Liver (tissue), 3 donors: Measurements from ENCODE around the gene SPAG9.

Experiments
- EGR1 ChIP-seq, 2 donors: IDR thresholded peaks; 2 replicates each; pipeline ENCODE4 v1.6.1; 2016 to 2018; ENCODE audit warnings: antibody characterized with exemption in 2 of 2, low read depth in 2 of 2
- GABPA ChIP-seq, 2 donors: IDR thresholded peaks in 1 of 2; conservative IDR thresholded peaks in 1 of 2; 2 replicates each; pipeline ENCODE4 v1.6.1; 2016; ENCODE audit warnings: antibody characterized with exemption in 2 of 2, mild to moderate bottlenecking in 1 of 2, moderate library complexity in 1 of 2
- HNF4A ChIP-seq, 2 donors: conservative IDR thresholded peaks; 2 replicates each; pipeline ENCODE4 v1.6.1; 2016; ENCODE audit warnings: antibody characterized with exemption in 2 of 2, mild to moderate bottlenecking in 2 of 2
- HNF4G ChIP-seq: IDR thresholded peaks from 2 replicates; pipeline ENCODE4 v1.6.1; 2016; ENCODE audit warnings: antibody characterized with exemption
- JUND ChIP-seq, 2 donors: IDR thresholded peaks; 2 replicates each; pipeline ENCODE4 v1.6.1; 2016; ENCODE audit warnings: antibody characterized with exemption in 2 of 2
- RAD21 ChIP-seq, 2 donors: IDR thresholded peaks; 2 replicates each; pipeline ENCODE4 v1.6.1; 2016; ENCODE audit warnings: antibody characterized with exemption in 2 of 2, mild to moderate bottlenecking in 2 of 2
- RXRA ChIP-seq, 2 donors: IDR thresholded peaks; 2 replicates each; pipeline ENCODE4 v1.6.1; 2017 to 2018; ENCODE audit warnings: antibody characterized with exemption in 2 of 2, mild to moderate bottlenecking in 1 of 2
- SP1 ChIP-seq: IDR thresholded peaks from 2 replicates; pipeline ENCODE4 v1.6.1; 2018; ENCODE audit warnings: antibody characterized with exemption, mild to moderate bottlenecking
- TAF1 ChIP-seq: conservative IDR thresholded peaks from 2 replicates; pipeline ENCODE4 v1.6.1; 2016; ENCODE audit warnings: antibody characterized with exemption, mild to moderate bottlenecking
- TF ChIP-seq, protein P1 (sequence below): IDR thresholded peaks from 2 replicates; pipeline ENCODE4 v1.6.1; 2016; ENCODE audit warnings: antibody characterized with exemption, mild to moderate bottlenecking
- TF ChIP-seq, protein P2 (sequence below): IDR thresholded peaks from 2 replicates; pipeline ENCODE4 v1.6.1; 2016; ENCODE audit warnings: antibody characterized with exemption
- TF ChIP-seq, protein P3 (sequence below): fragments of 150-350 bp; IDR thresholded peaks from 2 replicates; pipeline ENCODE4 v1.5.1; 2017; ENCODE audit warnings: improper control_type of control experiment, low read depth, low read length; ENCODE audit not compliant: missing input control
- TF ChIP-seq, protein P4 (sequence below): IDR thresholded peaks from 2 replicates; pipeline ENCODE4 v1.6.1; 2016; ENCODE audit warnings: antibody characterized with exemption
- donor health status: healthy.
- donor health status: healthy.

DNA sequence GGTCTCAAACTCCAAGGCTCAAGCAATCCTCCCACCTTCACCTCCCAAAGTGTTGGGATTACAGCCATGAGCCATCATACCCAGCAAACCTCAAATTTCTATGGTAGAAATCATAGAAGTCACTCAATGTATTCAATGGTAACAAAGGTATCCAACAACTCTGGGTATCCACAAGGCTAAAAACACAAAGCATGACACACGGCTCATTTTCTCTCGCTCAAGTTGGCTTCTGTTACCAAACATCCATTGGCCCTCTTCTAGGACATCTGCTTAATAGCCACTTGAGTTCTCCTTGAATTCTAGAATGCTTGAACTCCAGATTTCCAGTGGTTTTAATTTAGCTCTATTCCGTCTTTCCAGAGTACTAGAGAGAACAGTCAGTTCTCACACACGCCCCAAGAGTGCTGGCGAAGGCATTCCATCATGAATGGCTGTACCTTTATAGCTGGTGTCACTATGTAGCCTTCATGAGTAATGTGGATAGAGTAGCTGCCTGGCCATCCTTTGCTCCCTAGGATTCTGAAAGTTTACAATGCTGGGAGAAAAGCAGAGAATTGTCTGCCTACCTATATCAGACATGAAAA lies 42.6 kb downstream of the SPAG9 start:
- TF ChIP-seq EGR1 (IDR thresholded peaks at IDR 0.05; ENCODE audit: low read depth in 2 of 2) (no peak), SP1 (no peak), GABPA (IDR thresholded peaks at IDR 0.05 in 1 of 2, conservative IDR thresholded peaks at IDR 0.05 in 1 of 2) (no peak), RAD21 (IDR thresholded peaks at IDR 0.05) (no peak), TAF1 (no peak), JUND (IDR thresholded peaks at IDR 0.05) (no peak), HNF4G (no peak), RXRA (IDR thresholded peaks at IDR 0.05) (no peak), HNF4A (conservative IDR thresholded peaks at IDR 0.05) (no peak)
- TF ChIP-seq, protein P1, sequence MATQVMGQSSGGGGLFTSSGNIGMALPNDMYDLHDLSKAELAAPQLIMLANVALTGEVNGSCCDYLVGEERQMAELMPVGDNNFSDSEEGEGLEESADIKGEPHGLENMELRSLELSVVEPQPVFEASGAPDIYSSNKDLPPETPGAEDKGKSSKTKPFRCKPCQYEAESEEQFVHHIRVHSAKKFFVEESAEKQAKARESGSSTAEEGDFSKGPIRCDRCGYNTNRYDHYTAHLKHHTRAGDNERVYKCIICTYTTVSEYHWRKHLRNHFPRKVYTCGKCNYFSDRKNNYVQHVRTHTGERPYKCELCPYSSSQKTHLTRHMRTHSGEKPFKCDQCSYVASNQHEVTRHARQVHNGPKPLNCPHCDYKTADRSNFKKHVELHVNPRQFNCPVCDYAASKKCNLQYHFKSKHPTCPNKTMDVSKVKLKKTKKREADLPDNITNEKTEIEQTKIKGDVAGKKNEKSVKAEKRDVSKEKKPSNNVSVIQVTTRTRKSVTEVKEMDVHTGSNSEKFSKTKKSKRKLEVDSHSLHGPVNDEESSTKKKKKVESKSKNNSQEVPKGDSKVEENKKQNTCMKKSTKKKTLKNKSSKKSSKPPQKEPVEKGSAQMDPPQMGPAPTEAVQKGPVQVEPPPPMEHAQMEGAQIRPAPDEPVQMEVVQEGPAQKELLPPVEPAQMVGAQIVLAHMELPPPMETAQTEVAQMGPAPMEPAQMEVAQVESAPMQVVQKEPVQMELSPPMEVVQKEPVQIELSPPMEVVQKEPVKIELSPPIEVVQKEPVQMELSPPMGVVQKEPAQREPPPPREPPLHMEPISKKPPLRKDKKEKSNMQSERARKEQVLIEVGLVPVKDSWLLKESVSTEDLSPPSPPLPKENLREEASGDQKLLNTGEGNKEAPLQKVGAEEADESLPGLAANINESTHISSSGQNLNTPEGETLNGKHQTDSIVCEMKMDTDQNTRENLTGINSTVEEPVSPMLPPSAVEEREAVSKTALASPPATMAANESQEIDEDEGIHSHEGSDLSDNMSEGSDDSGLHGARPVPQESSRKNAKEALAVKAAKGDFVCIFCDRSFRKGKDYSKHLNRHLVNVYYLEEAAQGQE = no peak
- TF ChIP-seq, protein P2, sequence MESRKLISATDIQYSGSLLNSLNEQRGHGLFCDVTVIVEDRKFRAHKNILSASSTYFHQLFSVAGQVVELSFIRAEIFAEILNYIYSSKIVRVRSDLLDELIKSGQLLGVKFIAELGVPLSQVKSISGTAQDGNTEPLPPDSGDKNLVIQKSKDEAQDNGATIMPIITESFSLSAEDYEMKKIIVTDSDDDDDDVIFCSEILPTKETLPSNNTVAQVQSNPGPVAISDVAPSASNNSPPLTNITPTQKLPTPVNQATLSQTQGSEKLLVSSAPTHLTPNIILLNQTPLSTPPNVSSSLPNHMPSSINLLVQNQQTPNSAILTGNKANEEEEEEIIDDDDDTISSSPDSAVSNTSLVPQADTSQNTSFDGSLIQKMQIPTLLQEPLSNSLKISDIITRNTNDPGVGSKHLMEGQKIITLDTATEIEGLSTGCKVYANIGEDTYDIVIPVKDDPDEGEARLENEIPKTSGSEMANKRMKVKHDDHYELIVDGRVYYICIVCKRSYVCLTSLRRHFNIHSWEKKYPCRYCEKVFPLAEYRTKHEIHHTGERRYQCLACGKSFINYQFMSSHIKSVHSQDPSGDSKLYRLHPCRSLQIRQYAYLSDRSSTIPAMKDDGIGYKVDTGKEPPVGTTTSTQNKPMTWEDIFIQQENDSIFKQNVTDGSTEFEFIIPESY = no peak
- TF ChIP-seq, protein P3, sequence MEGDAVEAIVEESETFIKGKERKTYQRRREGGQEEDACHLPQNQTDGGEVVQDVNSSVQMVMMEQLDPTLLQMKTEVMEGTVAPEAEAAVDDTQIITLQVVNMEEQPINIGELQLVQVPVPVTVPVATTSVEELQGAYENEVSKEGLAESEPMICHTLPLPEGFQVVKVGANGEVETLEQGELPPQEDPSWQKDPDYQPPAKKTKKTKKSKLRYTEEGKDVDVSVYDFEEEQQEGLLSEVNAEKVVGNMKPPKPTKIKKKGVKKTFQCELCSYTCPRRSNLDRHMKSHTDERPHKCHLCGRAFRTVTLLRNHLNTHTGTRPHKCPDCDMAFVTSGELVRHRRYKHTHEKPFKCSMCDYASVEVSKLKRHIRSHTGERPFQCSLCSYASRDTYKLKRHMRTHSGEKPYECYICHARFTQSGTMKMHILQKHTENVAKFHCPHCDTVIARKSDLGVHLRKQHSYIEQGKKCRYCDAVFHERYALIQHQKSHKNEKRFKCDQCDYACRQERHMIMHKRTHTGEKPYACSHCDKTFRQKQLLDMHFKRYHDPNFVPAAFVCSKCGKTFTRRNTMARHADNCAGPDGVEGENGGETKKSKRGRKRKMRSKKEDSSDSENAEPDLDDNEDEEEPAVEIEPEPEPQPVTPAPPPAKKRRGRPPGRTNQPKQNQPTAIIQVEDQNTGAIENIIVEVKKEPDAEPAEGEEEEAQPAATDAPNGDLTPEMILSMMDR = no peak
- TF ChIP-seq, protein P4, sequence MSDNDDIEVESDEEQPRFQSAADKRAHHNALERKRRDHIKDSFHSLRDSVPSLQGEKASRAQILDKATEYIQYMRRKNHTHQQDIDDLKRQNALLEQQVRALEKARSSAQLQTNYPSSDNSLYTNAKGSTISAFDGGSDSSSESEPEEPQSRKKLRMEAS = no peak
